ENCODE data around the gene SHISA5.

The SHISA5 gene

GRCh38 chr3:48505968-48506504 lies 2.1 kb upstream of the SHISA5 start:
- DNase-seq (ENCODE audit: extremely low read depth, low read depth), result no peak
- TF ChIP-seq CTCF (IDR thresholded peaks at IDR 0.05; ENCODE audit: low read depth, low read length), result no peak

DNA sequence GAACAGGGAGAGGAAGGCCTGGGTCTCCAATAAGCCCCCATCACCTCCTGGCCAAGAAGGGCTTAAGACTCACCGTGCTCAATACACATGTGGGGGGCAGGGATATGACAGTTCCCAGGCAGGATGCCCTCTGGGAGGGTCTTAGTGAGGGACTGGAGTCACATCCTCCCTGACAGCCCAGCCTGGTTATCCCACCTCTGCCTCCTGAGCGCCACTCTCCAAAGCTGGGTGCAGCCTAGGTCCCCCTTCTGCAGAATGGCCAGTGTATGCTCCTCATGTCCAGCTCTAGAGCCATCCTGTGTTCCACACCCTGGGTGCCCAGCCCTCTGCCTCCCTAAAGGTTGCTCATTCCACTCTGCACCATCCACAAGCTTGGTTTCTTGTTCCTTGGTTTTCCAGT lies 1.2 kb upstream of the SHISA5 start:
- DNase-seq (ENCODE audit: extremely low read depth, low read depth), result no peak
- no peak for TF ChIP-seq CTCF (IDR thresholded peaks at IDR 0.05; ENCODE audit: low read depth, low read length)

DNA sequence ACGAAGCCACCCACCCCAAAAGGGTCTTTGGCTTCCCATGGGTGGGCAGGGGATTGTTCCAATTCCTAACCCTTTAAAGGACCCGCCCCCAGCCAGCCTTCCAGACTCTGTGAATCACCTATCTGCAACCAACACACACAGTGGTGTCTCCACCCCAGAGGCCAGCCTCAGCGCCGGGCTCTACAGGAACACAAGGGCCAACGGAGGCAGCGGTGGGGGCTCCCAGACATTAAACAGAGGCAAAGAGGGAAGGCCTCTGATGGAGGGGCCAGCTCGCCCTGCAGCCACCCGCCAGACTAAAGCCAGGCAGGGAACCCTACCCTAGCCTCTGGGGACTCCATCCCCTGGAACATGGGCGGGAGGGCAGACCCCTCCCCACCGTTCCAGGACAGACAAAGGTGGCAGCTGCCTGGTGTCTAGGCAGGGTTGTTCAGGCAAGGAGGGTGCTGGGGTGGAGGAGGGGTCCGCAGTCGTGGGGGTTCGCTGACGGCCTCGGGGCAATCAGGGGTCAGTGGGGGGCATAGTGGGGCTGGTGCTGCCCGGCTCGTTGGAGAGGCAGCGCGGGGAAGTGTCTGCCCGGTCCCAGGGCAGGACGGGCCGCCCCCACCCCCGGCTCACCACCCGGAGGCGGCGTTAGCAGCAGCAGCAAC lies 448 bp downstream of the SHISA5 start:
- no peak for DNase-seq (ENCODE audit: extremely low read depth, low read depth)
- no peak for TF ChIP-seq CTCF (IDR thresholded peaks at IDR 0.05; ENCODE audit: low read depth, low read length)

- TF ChIP-seq CTCF (IDR thresholded peaks at IDR 0.05; ENCODE audit: low read depth, low read length), result no peak
- no peak for DNase-seq (ENCODE audit: extremely low read depth, low read depth)
Measured at GRCh38 chr3:48502728-48503168, 1.2 kb downstream of the SHISA5 start.

GRCh38 chr3:48502121-48502520 lies 1.9 kb downstream of the SHISA5 start:
- DNase-seq (ENCODE audit: extremely low read depth, low read depth), result no peak
- TF ChIP-seq CTCF (IDR thresholded peaks at IDR 0.05; ENCODE audit: low read depth, low read length), result no peak

- DNase-seq (ENCODE audit: extremely low read depth, low read depth), result no peak
- TF ChIP-seq CTCF (IDR thresholded peaks at IDR 0.05; ENCODE audit: low read depth, low read length), result no peak
Measured at GRCh38 chr3:48501196-48501595, 2.8 kb downstream of the SHISA5 start.

DNA sequence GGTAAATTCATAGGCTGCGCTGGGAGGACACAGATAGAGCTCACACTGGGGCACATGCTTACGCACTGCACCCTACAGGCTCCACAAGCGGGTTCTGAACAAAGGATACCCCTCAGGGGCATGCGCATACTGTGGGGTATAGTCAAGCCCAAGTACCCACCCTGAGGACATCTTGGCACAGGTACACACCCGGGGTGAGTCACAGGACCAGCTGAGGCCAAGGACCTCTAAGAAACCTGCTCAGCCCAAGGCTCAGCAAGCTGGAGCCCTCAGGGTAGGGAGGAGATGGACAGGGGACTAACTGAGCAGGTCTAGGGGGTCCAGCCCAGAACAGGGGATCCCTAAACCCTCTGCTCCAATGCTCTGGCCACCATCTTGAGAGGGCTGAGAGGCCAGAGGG lies 3.3 kb downstream of the SHISA5 start:
- no peak for DNase-seq (ENCODE audit: extremely low read depth, low read depth)
- no peak for TF ChIP-seq CTCF (IDR thresholded peaks at IDR 0.05; ENCODE audit: low read depth, low read length)

Measured in AG09319 (cell line).